SW480 (cell line): Measurements from ENCODE around the gene MACROD2.
"Not testable (repeated sequence)": the region's sequence is repeated elsewhere in the genome, so short reads cannot be mapped to it uniquely, and the experiment has no call there.

Experiments used
- DNase-seq: peaks from one replicate; pipeline ENCODE4 v3.0.0-alpha.2; 2016; ENCODE audit warnings: low spot score

The MACROD2 gene

GRCh38 chr20:14266246-14266645 is 270.9 kb downstream of the MACROD2 start:
- DNase-seq: no peak

GRCh38 chr20:14270751-14271150 is 275.4 kb downstream of the MACROD2 start:
- DNase-seq: not testable (repeated sequence)

DNA sequence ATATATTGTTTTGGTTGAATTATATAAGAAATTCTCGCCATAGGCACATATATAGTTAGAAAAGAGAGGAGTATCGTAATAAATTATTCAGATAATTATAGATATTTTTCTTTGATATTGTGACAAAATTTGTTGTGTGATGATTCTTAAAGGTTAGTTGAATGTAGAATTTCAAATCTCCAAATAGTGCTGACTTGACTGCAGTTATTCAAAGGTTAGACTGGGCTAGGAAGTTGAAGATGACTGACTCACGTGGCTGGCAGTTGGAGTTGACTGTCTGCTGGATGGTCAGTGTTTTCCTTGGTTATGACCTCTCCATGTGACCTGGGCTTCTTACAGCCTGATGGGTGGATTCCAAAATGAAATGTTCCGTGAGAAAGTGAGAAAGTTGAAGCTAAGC is 286.8 kb downstream of the MACROD2 start:
- DNase-seq: no peak

DNA sequence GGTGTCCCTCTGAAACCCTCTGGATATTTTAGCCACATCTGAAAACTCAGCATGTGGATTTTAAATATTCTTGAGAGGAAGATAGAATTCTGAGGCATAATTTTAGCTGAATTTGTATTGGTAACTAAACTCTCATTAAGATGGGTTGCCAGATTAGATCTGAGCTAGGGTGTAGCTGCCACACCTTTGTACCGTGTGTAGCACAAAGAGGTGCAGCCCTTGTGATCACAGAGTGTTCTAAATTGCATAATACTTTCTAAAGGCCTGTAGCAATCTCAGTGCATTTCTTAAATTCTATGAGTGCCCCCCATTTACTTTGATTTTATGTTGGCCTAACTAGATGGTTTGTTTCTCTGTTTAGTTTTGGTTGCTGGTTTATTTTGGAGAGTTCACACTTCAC is 289.1 kb downstream of the MACROD2 start:
- no peak for DNase-seq

DNA sequence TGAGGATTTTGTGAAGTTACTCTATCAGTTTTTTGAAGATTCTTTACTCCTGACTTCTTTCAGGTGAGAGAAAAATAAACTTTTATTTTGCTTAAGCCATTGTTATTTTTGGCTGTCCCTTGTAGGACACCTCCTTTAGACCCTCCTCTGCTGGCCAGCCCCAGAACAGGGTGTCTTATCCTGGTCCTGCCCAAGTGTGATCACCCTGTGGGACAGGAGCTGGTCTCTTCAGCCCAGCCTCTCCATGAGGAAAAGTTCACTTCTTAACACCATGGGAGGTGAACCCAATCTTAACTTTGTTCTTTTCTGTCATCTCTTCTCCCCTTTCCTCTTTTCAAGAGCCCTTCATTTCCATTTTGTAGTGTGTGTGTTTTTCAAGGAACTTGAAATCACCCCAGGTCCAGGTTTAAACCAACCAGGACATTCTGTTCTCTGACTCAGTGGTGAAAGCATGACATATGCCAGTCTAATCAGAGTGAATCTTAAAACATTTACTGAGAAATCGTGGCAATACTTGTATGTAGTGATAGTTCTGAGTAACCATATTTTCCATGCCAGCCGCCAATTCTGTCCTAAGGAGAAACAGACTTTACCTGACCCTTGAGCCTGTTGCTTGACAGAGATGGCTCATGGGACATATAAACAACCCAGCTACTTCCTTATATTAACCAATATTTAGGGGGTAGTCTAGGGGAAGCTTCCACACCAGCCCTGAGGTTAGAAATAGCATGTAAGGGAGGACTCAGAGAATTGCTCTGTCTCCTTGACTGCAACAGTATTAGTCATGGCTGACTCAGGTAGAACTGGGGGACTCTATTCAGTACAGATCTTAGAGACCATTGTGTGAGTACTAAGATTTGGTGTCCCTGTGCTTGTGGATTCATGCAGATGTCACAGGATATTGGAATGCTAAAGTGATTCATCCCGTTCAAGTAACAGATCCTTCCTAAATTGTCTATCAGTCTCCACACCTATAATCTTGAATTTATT is 293.3 kb downstream of the MACROD2 start:
- peak; percentile 8 for DNase-seq

- no peak for DNase-seq
These were observed 296.2 kb downstream of the MACROD2 start for GRCh38 chr20:14291502-14291901.

DNA sequence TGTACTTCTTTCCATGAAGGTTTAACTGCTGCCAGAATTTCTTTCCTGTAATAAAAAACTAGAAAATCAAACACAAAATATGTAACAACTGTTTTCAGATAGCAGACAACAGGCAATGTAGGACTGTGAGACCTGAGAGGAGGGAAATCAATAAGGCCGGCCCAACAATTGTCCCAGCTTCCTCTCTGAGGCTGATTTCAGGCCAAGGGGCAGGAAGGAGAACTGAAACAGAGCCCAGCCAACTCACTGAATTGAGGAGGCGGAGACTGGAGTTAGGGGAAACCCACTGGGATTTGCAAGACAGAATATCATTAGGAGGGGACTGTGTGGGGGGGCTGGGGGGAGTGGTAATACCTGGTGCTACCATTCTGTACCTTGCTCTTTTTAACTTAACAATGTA is 299.9 kb downstream of the MACROD2 start:
- DNase-seq: no peak

GRCh38 chr20:14295770-14296309 is 300.5 kb downstream of the MACROD2 start:
- DNase-seq: no peak

DNA sequence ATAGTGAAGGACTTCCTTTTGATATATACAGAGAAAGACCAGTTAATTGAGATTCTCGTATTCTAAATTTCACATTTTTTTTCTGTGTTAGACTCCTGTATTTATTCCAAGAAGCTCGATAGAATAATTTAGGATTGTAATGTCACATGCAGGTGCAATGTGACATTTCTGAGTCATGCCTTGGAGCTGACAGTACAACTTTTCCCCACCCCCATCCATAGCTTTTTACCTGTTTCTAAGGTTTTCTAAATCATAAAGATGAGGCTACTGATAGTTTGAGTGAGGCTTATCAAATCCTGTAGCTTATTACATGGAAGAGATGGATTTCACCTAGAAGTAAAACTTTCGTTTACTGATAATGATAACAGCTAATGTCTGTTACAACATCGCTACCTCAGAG is 304.5 kb downstream of the MACROD2 start:
- DNase-seq: no peak

DNA sequence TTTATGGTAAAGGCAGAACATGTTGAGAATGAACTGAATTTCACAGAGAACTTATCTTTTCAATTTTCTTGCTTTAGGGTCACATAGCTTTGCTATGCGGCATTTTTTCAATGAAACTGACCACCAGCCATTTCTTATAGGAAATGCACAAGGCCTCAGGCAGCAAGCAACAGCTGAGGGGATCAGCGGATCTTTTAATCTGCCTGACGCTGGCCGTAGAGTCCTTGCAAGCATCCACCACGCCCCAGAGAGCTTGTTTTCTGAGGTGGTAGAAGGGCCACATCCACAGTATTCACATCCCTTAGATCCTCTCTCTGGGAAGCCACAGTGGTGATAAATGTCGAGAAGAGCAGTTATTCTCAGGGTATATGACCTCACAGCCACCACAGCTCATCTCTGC is 307.8 kb downstream of the MACROD2 start:
- no peak for DNase-seq

DNA sequence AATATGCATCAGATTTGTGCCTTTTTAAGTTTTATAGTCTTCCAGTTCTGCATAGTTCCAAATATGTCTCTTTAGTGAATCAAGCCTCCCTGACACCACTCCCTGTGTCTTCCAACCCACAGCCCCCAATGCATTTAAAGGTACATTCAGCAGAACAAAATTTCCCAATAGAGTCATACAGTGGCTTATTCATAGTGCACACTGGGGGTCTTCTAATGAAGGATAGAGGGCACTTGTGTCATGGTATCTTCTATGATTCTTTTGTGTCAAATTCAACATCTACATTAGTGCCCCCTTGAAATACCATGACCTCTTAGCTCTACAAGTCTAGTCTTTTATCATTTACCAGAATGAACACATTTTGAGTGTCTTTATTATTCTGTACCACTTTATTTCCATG is 308.3 kb downstream of the MACROD2 start:
- no peak for DNase-seq

DNA sequence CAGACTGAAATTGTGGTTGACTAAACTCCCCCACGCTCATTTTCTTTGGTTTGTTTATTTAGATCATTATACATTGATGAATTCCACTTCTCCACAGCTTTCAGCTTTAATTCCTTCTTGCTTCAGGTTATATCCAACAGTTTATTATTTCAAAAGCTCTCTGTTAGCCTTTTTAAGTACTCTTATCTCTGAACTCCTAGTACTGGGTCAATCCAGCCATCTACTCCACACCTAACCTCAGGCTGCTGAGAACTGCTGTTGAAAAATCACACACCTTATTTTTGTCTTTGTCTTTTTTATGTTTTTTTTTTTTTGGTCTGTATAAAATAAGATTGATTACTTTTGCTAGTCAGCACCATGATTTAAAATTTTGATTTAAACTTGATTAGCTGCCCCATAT is 309.2 kb downstream of the MACROD2 start:
- no peak for DNase-seq

DNA sequence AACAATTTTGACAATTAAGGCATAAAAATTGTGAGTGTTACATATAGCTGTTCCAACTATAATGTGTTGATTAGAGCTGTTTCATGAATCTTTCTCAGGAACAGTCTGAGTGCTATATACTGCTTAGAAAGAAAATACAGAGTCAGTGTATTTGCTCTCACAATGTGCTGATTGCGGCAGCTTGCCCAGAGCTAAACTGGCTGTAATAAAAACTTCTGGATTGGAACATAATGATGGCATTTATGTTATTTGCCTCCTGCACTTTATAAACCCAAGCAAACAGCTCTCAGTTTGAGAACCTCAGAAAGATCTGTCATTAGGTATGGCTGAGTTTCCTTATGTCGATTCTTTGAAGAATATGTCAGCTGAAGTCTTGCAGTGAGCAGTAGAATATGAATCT is 312.6 kb downstream of the MACROD2 start:
- no peak for DNase-seq

- DNase-seq: no peak
These were observed 315.8 kb downstream of the MACROD2 start for GRCh38 chr20:14310977-14311627.

DNA sequence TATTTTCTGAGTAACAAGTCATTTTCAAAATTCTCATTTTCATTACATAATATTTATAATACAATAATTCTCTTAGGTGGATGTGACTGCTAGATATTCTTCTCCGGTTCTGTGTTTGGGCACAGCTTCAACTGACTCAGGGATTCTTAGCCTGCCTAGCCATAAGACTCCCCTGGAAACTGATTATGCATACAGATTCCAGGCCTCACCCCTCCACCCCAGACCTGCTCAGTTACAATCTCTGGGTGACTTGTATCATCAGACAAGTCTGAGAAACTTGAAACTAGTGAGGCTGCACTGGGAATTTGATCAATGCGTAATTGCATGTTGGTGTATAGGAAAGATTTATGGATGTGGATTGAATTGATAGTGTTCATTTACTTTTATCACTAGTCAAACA is 316.7 kb downstream of the MACROD2 start:
- DNase-seq: no peak

DNA sequence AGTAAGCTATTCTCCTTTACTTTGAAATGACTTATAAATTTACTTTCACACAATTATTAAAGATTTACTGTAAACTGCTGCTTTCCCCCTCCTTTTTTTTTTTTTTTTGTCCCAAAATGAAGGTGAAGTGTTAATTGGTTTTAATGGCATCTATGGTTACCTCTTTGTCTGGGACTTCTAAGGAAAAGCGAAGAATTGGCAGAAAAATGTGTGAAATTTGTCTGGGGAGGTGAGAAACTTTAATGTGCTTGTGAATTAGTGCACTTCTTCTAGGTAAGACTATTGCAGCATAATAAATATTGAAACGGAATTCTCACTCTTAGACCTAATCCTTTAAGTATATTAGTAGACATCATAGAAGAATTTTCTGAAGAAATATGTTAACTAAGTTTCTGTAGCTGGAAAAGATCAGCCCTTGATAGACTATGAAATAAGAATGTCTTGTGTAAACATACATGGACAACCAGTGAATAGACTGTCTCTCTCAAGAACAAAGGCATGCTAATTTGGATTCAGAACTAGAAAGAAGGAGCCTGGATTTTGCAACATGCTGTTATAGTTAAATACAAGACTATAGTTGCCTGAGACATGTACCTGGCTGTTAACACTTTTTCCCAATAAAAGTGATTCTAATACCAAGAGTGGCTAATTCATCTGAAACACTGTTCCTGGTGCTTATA is 318.2 kb downstream of the MACROD2 start:
- no peak for DNase-seq

- peak; percentile 71 for DNase-seq
These were observed 324.4 kb downstream of the MACROD2 start for GRCh38 chr20:14319704-14320103.

GRCh38 chr20:14331646-14332045 is 336.3 kb downstream of the MACROD2 start:
- DNase-seq: no peak

DNA sequence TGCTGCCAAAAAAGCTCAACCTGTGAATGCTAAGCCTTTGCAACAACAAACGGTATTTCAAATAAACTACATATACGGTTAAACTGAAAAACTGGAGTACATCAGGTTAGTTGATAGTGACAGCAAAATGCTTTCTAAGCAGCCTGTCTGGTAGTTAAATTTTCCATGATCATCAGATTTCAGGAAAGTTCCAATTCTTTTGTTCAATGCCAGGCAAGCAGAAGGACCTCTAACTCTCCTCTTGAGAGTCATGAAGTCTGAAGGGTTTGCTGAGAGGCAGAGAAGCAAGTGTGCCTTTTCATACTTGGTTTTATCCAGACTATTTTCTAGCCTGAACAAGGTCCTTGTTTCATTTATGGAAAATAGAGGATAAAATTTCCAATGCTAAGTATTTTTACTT is 337.6 kb downstream of the MACROD2 start:
- DNase-seq: no peak

DNA sequence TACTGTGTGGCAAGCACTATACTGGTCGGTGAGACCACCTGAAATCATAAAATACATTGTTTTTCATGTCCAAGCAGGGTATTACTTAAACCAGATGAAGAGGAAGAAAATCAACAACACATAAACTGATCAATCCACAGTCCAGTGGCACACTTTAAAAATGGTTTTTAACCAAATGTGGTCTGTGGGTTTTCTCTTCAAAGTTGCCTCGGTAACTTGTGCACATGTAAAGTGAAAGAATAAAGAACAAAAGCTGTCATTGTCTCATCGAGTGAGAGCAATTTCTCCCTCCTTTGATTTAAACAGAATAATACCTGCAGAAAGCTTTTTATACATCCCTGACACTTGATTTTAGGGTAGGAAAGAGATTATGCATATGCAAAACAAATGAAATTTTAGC is 338.4 kb downstream of the MACROD2 start:
- DNase-seq: peak; percentile 57

GRCh38 chr20:14334306-14334930 is 339.1 kb downstream of the MACROD2 start:
- DNase-seq: peak; percentile 54

DNA sequence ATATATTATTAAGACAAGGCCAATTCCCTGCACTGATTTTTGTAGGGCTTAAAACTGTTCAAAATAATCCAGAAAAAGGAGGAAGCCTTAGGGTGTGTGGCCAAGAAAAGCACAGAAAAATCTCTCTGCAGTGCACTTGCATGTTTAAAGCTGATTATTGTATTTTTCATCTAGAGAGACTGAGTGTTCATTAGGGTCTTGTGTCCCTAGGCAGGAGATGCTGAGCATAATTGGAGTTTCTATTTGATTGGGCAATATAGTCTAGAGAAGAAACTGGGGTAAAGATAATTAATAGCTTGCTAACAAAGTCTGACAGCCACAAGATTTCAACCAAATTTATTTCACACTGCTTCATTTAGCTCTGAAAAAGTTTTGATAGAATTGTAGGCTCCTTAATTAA is 339.7 kb downstream of the MACROD2 start:
- no peak for DNase-seq
